RWPE1 (cell line): Measurements from ENCODE around the gene SYNJ1.
A peak's percentile ranks its signal among the peaks of the same experiment; 100 is the strongest.

Experiments
- CTCF ChIA-PET: fragments of 350-600 bp; sonication (Branson Sonifier 250); formaldehyde crosslinking; extraction: SDS; loops from one replicate; lab custom pipeline; 2021; lab: Yijun Ruan, JAX
- POLR2A ChIA-PET: fragments of 400-600 bp; formaldehyde crosslinking; extraction: SDS; loops from one replicate; lab custom pipeline; 2020; ENCODE audit warnings: antibody characterized with exemption; ENCODE audit not compliant: low non-redundant PET; lab: Yijun Ruan, JAX
- DNase-seq: peaks from one replicate; pipeline ENCODE4 v3.0.0; 2012; ENCODE audit warnings: low spot score
- H3K27ac ChIP-seq: fragments of 450-650 bp; 2 replicates; pipeline ENCODE4 v1.5.1; 2017
- CTCF ChIP-seq: fragments of 450-650 bp; conservative IDR thresholded peaks from 2 replicates; pipeline ENCODE4 v1.5.1; 2017; ENCODE audit warnings: low read depth, mild to moderate bottlenecking

SYNJ1 gene

GRCh38 chr21:32770871-32771523 is 43.2 kb upstream of the SYNJ1 start:
- ChIA-PET CTCF (interaction anchor here (0.6 to 1.6 kb wide), 7 partner anchors 13 to 608 kb away, joined by 3 to 9 read pairs (median 4); no protein-coding TSS in a partner anchor), POLR2A (interaction anchor here (0.7 kb wide), 1 partner anchor 17 kb away, joined by 3 read pairs; no protein-coding TSS in a partner anchor)
- peak overlapping the region; percentile 91 for H3K27ac ChIP-seq
- no peak for TF ChIP-seq CTCF
- peak; percentile 61 for DNase-seq

- ChIA-PET POLR2A (no interaction called here), CTCF (interaction anchor here (0.6 kb wide), 1 partner anchor 128 kb away, joined by 3 read pairs; no protein-coding TSS in a partner anchor)
- H3K27ac ChIP-seq = no peak overlapping the region
- DNase-seq = no peak
- no peak for TF ChIP-seq CTCF
Measured at GRCh38 chr21:32768530-32768929, 40.7 kb upstream of the SYNJ1 start.

- no peak for DNase-seq
- no peak for TF ChIP-seq CTCF
- H3K27ac ChIP-seq = no peak overlapping the region
- ChIA-PET POLR2A (no interaction called here), CTCF (no interaction called here)
Measured at GRCh38 chr21:32765058-32765457, 37.2 kb upstream of the SYNJ1 start.

GRCh38 chr21:32764186-32764585 is 36.4 kb upstream of the SYNJ1 start:
- DNase-seq = no peak
- no peak overlapping the region for H3K27ac ChIP-seq
- TF ChIP-seq CTCF = no peak
- CTCF ChIA-PET = interaction anchor here (0.6 to 1.2 kb wide), 2 partner anchors 69 to 363 kb away, joined by 3 to 6 read pairs; no protein-coding TSS in a partner anchor
- POLR2A ChIA-PET = no interaction called here

GRCh38 chr21:32757804-32758203 is 30.0 kb upstream of the SYNJ1 start:
- ChIA-PET CTCF (interaction anchor here (1.0 to 1.1 kb wide), 2 partner anchors 14 kb away, joined by 3 read pairs; partner anchors contain the start of gene PAXBP1), POLR2A (no interaction called here)
- TF ChIP-seq CTCF = no peak
- no peak for DNase-seq
- H3K27ac ChIP-seq = no peak overlapping the region

GRCh38 chr21:32756096-32756495 is 28.3 kb upstream of the SYNJ1 start:
- no peak for TF ChIP-seq CTCF
- no peak for DNase-seq
- CTCF ChIA-PET = interaction anchor here (0.8 kb wide), 1 partner anchor 15 kb away, joined by 4 read pairs; the partner anchor contains the start of gene PAXBP1
- POLR2A ChIA-PET = no interaction called here
- H3K27ac ChIP-seq = no peak overlapping the region
